Measurements from ENCODE around the gene DKK1. TPM values are rescaled to one million over a fixed set of nuclear protein-coding genes. Genes with fewer than 3 reads are reported as not detected.

The DKK1 gene
- total RNA-seq, 3 donors from 2014 or later, result 2.0 to 142 (median 3.3) TPM

DNA sequence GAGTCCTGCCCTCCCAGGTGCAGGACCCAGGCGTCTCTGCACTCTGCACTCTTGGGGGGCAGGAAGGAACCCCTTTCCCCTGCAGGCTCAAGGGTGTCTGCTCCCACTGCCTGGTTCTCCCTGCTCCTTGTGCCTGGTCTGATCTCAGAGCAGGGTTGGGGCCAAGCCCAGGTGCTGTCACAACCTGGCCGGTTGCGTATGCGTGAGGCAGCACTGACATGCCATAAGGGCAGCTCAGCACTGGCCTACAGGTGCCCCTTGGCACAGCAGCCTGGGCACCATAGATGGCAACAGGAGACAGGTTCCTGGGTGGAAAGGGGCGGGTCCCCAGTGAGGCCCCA is 33.2 kb downstream of the DKK1 start:
- H3K27me3 ChIP-seq, result no peaks in the 10 kb centered on the region
- peaks cover 3 to 8% of the 10 kb centered on the region in 2 donors for H3K9me3 ChIP-seq
- TF ChIP-seq POLR2AphosphoS5 (IDR thresholded peaks at IDR 0.05), result no peak
- TF ChIP-seq, protein P1, sequence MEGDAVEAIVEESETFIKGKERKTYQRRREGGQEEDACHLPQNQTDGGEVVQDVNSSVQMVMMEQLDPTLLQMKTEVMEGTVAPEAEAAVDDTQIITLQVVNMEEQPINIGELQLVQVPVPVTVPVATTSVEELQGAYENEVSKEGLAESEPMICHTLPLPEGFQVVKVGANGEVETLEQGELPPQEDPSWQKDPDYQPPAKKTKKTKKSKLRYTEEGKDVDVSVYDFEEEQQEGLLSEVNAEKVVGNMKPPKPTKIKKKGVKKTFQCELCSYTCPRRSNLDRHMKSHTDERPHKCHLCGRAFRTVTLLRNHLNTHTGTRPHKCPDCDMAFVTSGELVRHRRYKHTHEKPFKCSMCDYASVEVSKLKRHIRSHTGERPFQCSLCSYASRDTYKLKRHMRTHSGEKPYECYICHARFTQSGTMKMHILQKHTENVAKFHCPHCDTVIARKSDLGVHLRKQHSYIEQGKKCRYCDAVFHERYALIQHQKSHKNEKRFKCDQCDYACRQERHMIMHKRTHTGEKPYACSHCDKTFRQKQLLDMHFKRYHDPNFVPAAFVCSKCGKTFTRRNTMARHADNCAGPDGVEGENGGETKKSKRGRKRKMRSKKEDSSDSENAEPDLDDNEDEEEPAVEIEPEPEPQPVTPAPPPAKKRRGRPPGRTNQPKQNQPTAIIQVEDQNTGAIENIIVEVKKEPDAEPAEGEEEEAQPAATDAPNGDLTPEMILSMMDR (IDR thresholded peaks at IDR 0.05), result no peak
- TF ChIP-seq POLR2A (IDR thresholded peaks at IDR 0.05), result no peak
- intact Hi-C loops (cut with DNase I; ENCODE audit: low total_unique reads), result no loop called here
- H3K4me3 ChIP-seq, result no peak overlapping the region
- no peak for DNase-seq (ENCODE audit: low spot score in 2 of 2)
- H3K36me3 ChIP-seq, result no peaks in the 10 kb centered on the region
- H3K27ac ChIP-seq, result no peak overlapping the region
- no peaks in the 10 kb centered on the region for H3K4me1 ChIP-seq

DNA sequence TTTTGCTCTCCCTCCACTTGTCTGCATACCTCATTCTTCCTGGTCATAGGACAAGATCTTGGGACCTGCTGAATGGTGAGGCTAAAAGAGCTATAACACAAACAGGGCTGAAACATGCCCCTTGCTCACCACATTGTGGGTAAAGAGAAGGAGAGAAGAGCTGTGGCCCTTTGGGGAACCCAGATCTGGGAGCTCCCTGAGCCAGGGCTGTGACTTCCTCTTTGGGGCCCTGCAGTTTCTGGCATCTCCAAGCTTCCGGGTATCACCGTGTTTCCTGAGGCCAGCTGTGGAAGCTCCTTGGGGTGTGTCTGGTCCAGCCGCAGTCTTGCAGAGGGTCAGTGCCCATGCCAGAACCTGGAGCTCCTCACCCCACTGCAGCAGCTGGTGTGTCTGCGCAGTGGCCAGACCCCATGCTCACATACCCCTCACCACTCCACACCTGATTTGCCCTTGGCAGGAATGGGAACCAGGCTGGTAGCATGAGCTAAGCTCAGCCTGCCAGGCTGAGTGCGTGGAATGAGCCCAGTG is 34.0 kb downstream of the DKK1 start:
- no peak overlapping the region for H3K4me3 ChIP-seq
- TF ChIP-seq, protein P1 (IDR thresholded peaks at IDR 0.05), result no peak
- no peak for TF ChIP-seq POLR2AphosphoS5 (IDR thresholded peaks at IDR 0.05)
- no peak for TF ChIP-seq POLR2A (IDR thresholded peaks at IDR 0.05)
- no peak for DNase-seq (ENCODE audit: low spot score in 2 of 2)
- H3K9me3 ChIP-seq, result peaks cover 3 to 8% of the 10 kb centered on the region in 2 donors
- H3K27ac ChIP-seq, result no peak overlapping the region
- H3K36me3 ChIP-seq, result no peaks in the 10 kb centered on the region
- H3K4me1 ChIP-seq, result no peaks in the 10 kb centered on the region
- H3K27me3 ChIP-seq, result no peaks in the 10 kb centered on the region
- intact Hi-C loops (cut with DNase I; ENCODE audit: low total_unique reads), result no loop called here

DNA sequence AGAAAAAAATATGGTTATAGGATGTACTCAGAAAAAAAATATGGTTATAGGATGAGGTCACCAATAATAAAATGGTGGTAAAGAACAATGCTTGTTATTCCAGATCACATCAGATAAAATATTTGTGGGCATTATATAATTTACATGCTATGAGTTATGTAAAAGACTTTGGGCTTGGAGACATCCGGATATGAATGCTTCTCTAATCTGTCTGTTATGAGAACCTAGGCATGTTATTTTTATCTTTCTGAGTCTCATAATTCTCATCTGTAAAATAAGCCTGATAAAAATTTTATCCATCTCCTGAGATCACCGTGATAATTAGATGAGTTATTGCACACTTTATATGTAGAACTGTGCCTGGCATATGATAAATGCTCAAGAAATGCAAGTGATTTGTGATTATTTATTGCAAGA is 37.8 kb downstream of the DKK1 start:
- no peak for TF ChIP-seq POLR2A (IDR thresholded peaks at IDR 0.05)
- no peak for TF ChIP-seq POLR2AphosphoS5 (IDR thresholded peaks at IDR 0.05)
- TF ChIP-seq, protein P1 (IDR thresholded peaks at IDR 0.05), result no peak
- intact Hi-C loops (cut with DNase I; ENCODE audit: low total_unique reads), result no loop called here
- Histone ChIP-seq H3K4me3 (no peak overlapping the region), H3K36me3 (no peaks in the 10 kb centered on the region), H3K4me1 (no peaks in the 10 kb centered on the region), H3K27me3 (no peaks in the 10 kb centered on the region), H3K27ac (no peak overlapping the region), H3K9me3 (peaks cover 3 to 8% of the 10 kb centered on the region in 2 donors)
- no peak for DNase-seq (ENCODE audit: low spot score in 2 of 2)

DNA sequence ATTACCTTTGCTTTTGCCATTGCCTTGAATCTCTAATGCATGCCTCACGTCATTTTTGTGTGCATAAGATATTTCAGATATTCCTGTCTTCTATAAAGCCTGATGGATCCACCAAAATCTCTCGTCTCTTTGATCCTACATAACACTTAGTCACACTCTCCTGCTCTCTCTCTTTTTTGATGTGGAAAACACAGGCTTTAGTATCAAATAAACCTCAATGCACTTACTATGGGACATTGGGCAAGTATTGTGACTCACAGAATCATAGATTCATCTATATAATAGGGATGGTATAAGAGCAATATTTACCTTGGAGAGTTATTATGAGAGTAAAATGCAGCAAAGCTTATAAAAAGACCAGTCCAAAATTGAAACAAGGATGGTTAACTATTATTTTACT is 39.1 kb downstream of the DKK1 start:
- H3K4me1 ChIP-seq, result no peaks in the 10 kb centered on the region
- H3K36me3 ChIP-seq, result no peaks in the 10 kb centered on the region
- TF ChIP-seq POLR2AphosphoS5 (IDR thresholded peaks at IDR 0.05) (no peak), POLR2A (IDR thresholded peaks at IDR 0.05) (no peak)
- TF ChIP-seq, protein P1 (IDR thresholded peaks at IDR 0.05), result no peak
- no peak overlapping the region for H3K4me3 ChIP-seq
- H3K27me3 ChIP-seq, result no peaks in the 10 kb centered on the region
- intact Hi-C loops (cut with DNase I; ENCODE audit: low total_unique reads), result no loop called here
- no peaks in the 10 kb centered on the region for H3K9me3 ChIP-seq
- no peak overlapping the region for H3K27ac ChIP-seq
- DNase-seq (ENCODE audit: low spot score in 2 of 2), result no peak

DNA sequence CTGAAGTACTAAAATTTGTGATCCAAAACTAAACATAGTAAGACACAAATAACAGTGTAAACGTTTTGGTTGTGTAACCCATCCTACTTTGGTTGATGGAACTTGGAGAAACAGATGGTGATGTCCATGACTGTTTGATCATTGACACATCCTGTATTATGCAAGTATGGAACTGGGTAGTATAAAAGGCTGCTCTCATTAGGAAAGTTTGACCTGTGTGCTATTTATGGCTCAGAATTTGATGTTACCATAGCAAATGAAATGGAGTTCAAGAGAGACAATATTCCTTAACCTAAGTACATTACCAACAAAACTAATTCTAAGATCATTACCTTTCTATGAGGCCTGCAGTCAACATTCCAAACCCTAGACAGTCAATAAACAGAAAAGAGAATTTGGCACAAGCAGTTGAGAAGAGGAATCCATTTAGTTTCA is 39.9 kb downstream of the DKK1 start:
- Histone ChIP-seq H3K27me3 (no peaks in the 10 kb centered on the region), H3K4me1 (no peaks in the 10 kb centered on the region), H3K36me3 (no peaks in the 10 kb centered on the region), H3K4me3 (no peak overlapping the region), H3K27ac (no peak overlapping the region), H3K9me3 (no peaks in the 10 kb centered on the region)
- no peak for TF ChIP-seq POLR2AphosphoS5 (IDR thresholded peaks at IDR 0.05)
- TF ChIP-seq POLR2A (IDR thresholded peaks at IDR 0.05), result no peak
- TF ChIP-seq, protein P1 (IDR thresholded peaks at IDR 0.05), result no peak
- DNase-seq (ENCODE audit: low spot score in 2 of 2), result no peak
- intact Hi-C loops (cut with DNase I; ENCODE audit: low total_unique reads), result no loop called here

Data from breast epithelium (tissue), 4 donors.